HG02642 (cell line): ENCODE measurements around the gene UMODL1.

Experiments
- ATAC-seq: cut with Tn5 transposase; IDR thresholded peaks from one replicate; pipeline ENCODE4 v1.9.1; 2021; ENCODE audit warnings: mild to moderate bottlenecking; ENCODE audit not compliant: unreplicated experiment, poor library complexity

Gene UMODL1

GRCh38 chr21:42157606-42158310 is 86.6 kb downstream of the UMODL1 start:
- no peak for ATAC-seq

DNA sequence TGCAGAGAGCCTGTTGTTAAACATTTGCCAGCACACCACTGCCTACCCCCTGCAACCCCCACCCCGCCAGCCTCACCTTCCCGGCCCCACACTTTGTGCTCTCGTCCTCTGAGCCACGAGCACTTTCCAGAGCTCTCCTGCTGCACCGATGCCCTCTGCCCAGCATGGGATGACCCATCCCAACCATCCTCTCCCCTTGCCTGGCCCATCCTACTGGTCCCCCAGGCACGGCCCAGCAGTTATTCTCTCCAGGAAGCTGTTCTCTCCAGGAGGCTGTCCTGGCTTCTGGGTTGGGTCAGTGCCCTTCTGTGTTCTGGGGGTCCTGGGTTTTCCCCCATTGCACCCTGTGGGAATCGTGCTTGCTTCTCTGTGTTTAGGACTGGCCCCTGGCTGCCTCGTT is 87.7 kb downstream of the UMODL1 start:
- no peak for ATAC-seq

GRCh38 chr21:42159560-42160110 is 88.5 kb downstream of the UMODL1 start:
- ATAC-seq = no peak

DNA sequence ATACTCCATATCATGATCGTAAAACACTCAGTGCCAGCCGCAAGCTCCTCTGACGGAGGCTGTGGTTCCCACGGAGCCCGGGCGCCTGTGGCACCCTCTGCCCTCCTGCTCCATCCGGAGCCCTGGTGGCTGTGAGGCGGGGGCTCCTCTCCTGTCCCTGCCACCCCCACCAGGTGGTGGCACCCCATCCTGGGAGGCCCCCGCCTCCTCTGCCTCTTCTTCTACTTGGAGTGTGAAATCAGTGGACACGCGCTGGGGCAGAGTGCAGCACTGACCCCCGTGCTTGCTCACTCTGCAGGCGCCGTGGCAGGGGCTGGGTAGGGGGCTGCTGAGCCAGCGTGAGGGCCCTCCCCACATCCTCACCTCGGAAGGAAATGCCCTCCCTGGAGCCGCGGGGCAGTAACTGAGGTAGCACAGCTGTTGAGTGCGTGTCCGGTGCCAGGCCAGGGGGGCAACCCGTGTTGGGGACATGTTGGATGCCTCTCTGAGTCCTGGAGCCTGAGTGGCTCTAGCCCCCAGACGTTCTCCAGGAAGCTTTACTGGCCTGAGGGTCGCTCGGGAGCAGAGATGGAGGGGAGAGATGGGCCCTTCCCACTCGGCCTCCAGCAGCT is 89.1 kb downstream of the UMODL1 start:
- ATAC-seq = no peak

DNA sequence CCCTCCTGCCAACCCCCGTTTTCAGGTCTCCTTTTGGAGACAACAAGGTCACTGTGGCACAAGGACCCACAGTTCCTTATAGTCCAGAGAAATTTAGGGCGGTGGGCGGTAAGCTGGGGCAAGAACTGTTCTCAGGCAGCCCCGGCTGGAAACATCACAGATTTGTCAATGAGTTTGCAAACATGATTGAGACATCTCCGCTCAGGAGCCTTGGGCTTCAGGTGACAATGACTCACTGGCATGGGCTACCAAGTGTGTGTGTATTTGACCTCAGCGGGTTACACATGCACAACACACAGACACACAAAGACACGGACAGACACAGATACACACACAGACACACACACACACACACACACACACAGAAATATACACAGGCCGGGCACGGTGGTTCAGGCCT is 89.6 kb downstream of the UMODL1 start:
- no peak for ATAC-seq

GRCh38 chr21:42161401-42161955 is 90.4 kb downstream of the UMODL1 start:
- ATAC-seq = no peak

- ATAC-seq = no peak
Measured at GRCh38 chr21:42161956-42162681, 91.0 kb downstream of the UMODL1 start.

- no peak for ATAC-seq
Measured at GRCh38 chr21:42162831-42163510, 91.9 kb downstream of the UMODL1 start.

GRCh38 chr21:42163511-42163863 is 92.4 kb downstream of the UMODL1 start:
- ATAC-seq = no peak

DNA sequence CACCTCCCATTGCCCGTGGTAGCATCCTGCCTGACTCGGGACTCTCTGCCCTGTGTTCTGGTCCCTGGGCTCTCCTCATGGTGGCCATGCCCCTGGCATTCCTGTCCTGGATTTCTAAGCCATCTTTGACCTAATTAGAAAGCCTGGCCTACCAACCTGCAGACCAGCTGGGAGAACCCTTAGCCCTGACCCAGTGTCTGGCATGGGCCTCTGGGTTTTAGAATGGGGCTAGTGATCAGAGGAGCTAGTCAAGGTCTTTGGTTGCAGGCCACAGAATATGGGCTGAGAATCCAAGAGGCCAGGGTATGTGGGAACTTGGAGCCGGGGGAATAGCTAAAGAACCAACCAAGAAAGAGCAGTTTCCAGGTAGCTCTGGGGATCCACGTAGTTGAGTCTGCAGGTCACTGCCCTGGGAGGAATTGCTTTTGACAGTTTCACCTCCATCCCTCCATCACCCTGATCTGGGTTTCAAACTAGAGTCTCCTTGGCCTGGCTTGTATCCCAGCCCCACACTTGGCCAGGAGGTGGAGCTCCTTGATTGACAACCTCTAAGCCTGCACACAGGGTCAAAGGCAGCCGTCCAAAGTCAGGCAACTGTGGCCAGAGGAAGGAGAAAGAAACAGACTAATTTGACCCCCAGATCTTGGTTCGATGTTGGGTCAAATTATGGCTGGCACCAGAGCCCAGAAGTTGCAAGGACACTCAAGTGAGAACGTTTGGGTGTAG is 93.1 kb downstream of the UMODL1 start:
- peak; percentile 59 for ATAC-seq

GRCh38 chr21:42164818-42165217 is 93.7 kb downstream of the UMODL1 start:
- ATAC-seq = no peak

DNA sequence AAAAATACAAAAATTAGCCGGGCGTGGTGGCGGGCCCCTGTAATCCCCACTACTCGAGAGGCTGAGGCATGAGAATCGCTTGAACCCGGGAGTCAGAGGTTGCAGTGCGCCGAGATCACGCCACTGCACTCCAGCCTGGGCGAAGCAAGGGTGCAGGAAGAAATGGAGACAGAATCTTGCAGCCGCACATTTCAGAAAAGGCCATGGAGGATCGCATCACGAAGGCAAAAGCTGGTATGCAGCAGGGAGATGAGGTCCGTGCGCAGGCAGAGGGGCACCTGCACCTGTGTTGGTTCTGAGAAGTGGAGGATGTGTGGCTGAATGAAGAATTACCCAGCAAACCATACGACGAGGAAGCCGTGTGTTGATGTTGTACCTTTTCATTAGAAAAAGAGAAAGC is 94.8 kb downstream of the UMODL1 start:
- no peak for ATAC-seq

DNA sequence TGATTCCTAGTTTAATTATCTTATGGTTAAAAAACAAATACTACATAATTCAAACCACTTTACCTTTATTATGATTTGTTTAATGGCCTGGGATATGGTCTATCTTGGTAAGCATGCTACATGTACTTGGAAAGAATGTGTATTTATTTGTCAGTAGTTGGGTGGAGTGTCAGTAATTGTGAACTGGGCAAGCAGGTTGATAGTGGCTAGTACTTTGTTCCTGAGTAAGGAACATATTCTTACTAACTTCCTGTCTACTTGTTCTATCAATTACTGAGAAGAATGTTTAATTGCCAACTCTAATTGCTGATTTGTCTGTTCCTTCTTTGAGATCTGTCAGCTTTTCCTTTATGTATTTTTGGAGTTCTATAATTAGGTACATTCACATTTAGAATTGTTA is 98.6 kb downstream of the UMODL1 start:
- ATAC-seq = no peak

GRCh38 chr21:42171091-42172053 is 100.3 kb downstream of the UMODL1 start:
- ATAC-seq = no peak

DNA sequence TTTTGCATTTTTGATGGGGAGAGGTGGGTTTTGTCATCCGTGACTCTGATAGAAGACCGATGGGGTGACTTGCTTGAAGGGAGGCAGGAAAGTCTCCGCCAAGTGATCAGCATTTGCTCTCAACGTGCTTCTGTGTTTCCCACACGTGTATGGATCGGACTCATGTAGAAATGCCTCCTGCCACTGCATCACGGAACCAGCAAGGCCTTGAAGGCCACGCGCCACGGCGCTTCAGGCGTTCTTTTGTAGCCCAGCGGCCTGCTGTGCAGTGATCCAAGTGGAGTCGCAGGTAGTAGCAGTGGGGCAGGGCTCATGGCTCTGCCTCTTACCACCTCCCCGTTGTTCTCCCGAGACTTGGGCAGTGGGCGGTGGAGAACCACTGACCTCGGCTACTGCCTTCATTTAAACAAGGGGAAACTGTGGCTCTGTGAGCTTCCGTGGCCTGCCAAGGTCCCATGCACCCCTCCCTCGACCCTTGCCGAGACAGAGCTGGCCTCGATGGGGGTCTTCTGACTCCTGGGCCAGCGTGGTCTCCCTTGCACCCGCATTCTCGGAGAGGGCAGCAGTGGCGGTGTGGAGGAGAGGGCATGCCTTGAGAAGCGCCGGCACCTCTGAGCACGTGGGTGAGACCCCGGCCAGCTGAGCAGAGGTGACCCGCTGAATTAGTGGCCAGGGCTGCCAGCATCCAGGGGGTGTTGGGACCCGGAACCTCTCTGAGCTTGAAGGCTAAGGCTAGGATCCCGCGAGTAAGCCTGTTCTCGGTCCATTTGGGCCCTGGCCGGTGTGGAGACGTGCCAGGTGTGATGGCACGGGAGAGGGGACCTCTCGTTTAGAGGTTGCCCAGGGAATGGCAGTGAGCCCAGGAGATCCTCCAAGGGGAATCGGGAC is 101.7 kb downstream of the UMODL1 start:
- no peak for ATAC-seq

DNA sequence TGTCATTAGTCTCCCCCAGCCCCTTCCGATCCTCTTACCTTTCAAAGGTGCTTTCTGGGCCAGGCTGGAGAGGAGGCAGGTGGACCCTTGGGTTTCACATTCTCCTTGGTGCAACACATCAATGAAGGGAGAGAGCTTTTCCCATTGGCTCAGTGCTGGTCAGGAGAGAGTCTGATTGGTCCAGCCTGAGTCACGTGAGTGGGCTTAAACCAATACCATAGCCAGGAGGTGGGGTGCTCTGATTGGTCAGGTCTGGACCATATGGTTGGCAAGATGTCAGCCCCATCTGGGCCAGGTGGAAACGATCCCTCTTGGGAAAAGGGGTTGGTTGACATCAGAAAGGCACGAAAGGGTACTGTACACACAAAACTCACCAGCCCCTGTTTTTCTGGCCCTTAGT is 103.1 kb downstream of the UMODL1 start:
- no peak for ATAC-seq

DNA sequence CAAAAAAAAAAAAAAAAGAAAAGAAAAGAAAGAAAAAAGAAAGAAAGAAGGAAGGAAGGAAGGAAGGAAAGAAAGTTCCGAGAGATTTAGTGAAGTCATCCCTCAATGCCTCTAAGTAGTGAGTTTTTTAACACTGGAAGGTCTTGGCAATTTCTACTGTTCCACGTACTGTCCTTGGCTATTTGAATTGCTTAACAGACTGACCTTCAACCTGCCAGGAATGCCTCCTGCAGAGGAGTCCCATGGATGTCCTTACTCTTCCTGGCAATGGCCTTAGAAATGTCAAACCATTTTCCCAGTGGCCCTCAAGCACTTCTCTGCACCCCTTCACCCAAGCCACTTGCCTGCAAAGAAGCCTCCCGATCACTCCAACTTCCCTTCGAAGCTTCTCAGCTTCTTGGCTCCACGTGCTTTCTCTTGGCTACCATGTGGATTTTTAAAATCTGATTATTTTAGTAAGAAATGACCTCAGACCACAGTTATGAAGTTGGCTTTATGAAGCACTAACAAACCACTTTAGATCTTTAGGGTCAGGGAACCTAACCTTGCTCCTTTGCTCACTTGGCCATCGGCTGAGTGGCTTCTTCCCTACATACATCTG is 104.1 kb downstream of the UMODL1 start:
- no peak for ATAC-seq
